PC-9 (cell line): ENCODE results near the gene PARK7. TPM values are rescaled to one million over a fixed set of nuclear protein-coding genes. Genes with fewer than 3 reads are reported as not detected.

Experiments used
- BruUV-seq: library from RNA; stranded (reverse); fragments of 400-500 nt; replicated peaks from 2 replicates; lab custom pipeline; 2021; lab: Mats Ljungman, UMichigan
- CTCF ChIA-PET: fragments of 300-600 bp; sonication (Branson Sonifier 250); formaldehyde crosslinking; loops from one replicate; lab custom pipeline; 2022; ENCODE audit warnings: antibody characterized with exemption; lab: Charles Lee
- POLR2A ChIA-PET: fragments of 300-600 bp; sonication (Branson Sonifier 250); formaldehyde crosslinking; loops from one replicate; lab custom pipeline; 2022; ENCODE audit warnings: antibody characterized with exemption; ENCODE audit not compliant: unreplicated experiment; lab: Charles Lee
- DNase-seq, 2 experiments: peaks; one replicate each; pipeline versions ENCODE4 v3.0.0 to v3.0.0-alpha.2; 2015 to 2022; ENCODE audit warnings: mixed read lengths in 1 of 2
- H2AFZ ChIP-seq: fragments of 200-600 bp; sonication (generic); 2 replicates; pipeline ENCODE4 v1.8.1; 2017; ENCODE audit warnings: antibody characterized with exemption
- H3F3A ChIP-seq: fragments of 200-600 bp; sonication (generic); 2 replicates; pipeline ENCODE4 v1.8.1; 2017; ENCODE audit warnings: antibody characterized with exemption, mild to moderate bottlenecking, low read depth; ENCODE audit not compliant: insufficient read depth
- H3K27ac ChIP-seq: fragments of 200-600 bp; sonication (generic); 2 replicates; pipeline ENCODE4 v1.6.1; 2016; ENCODE audit warnings: mixed run types
- H3K27me3 ChIP-seq: fragments of 200-600 bp; sonication (generic); 2 replicates; pipeline ENCODE4 v1.6.1; 2016; ENCODE audit warnings: low read depth, mixed run types; ENCODE audit not compliant: insufficient read depth
- H3K36me3 ChIP-seq: fragments of 200-600 bp; sonication (generic); 2 replicates; pipeline ENCODE4 v1.6.1; 2016; ENCODE audit warnings: low read depth, mixed run types
- H3K4me1 ChIP-seq: fragments of 200-600 bp; sonication (generic); replicated peaks from 2 replicates; pipeline ENCODE4 v1.6.1; 2016; ENCODE audit warnings: mixed run types; ENCODE audit not compliant: insufficient read depth
- H3K4me2 ChIP-seq: fragments of 200-600 bp; sonication (generic); 2 replicates; pipeline ENCODE4 v1.6.1; 2017; ENCODE audit warnings: mixed run types
- H3K4me3 ChIP-seq: fragments of 200-600 bp; sonication (generic); 2 replicates; pipeline ENCODE4 v1.6.1; 2016; ENCODE audit warnings: mixed run types
- H3K79me2 ChIP-seq: fragments of 200-600 bp; sonication (generic); 2 replicates; pipeline ENCODE4 v1.6.1; 2017; ENCODE audit warnings: low read depth, mixed run types
- H3K9me2 ChIP-seq: fragments of 200-600 bp; sonication (generic); 2 replicates; pipeline ENCODE4 v1.8.1; 2017; ENCODE audit warnings: mild to moderate bottlenecking; ENCODE audit not compliant: insufficient read depth
- H3K9me3 ChIP-seq: fragments of 200-600 bp; sonication (generic); 2 replicates; pipeline ENCODE4 v1.8.1; 2016; ENCODE audit warnings: low read depth; ENCODE audit not compliant: insufficient read depth
- H4K20me1 ChIP-seq: fragments of 200-600 bp; sonication (generic); 2 replicates; pipeline ENCODE4 v1.8.1; 2017; ENCODE audit not compliant: insufficient read depth
- EZH2 ChIP-seq: fragments of 200-600 bp; sonication (generic); IDR thresholded peaks from 2 replicates; pipeline ENCODE4 v1.8.0; 2017; ENCODE audit warnings: antibody characterized with exemption, low read depth
- intact Hi-C: fragments of 100-400 bp; cut with micrococcal nuclease; formaldehyde crosslinking; loops from one replicate; pipeline ENCODE4 v1.10.0; 2022; ENCODE audit not compliant: unreplicated experiment
- total RNA-seq: library from RNA; stranded (reverse); gene quantifications from 2 replicates; pipeline ENCODE4 v1.2.3, GENCODE V29; 2021
- TF ChIP-seq, protein P1 (sequence below): fragments of 200-600 bp; sonication (generic); conservative IDR thresholded peaks from 2 replicates; pipeline ENCODE4 v1.6.1; 2017; ENCODE audit warnings: mixed run types, antibody characterized with exemption, mild to moderate bottlenecking, moderate library complexity

Gene PARK7
- total RNA-seq, 1 experiment from 2014 or later, result 291 TPM

DNA sequence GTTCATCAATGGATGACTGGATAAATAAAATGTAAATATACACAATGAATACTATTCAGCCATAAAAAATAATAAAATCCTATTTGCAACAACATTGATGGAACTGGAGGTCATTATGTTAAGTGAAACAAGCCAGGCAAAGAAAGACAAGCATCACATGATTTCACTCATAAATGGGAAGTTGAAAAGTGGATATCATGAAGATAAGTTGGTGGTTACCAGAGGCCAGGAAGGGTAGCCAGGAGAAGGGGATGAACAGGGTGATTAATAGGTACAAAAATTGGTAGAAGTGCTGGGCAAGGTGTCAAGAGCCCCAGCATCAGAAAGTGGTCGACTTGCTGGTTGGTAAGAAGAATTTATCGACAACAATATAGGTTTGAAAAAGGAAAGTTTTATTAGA, 1.3 kb upstream of the PARK7 start:
- DNase-seq, result no peak
- TF ChIP-seq, protein P1, sequence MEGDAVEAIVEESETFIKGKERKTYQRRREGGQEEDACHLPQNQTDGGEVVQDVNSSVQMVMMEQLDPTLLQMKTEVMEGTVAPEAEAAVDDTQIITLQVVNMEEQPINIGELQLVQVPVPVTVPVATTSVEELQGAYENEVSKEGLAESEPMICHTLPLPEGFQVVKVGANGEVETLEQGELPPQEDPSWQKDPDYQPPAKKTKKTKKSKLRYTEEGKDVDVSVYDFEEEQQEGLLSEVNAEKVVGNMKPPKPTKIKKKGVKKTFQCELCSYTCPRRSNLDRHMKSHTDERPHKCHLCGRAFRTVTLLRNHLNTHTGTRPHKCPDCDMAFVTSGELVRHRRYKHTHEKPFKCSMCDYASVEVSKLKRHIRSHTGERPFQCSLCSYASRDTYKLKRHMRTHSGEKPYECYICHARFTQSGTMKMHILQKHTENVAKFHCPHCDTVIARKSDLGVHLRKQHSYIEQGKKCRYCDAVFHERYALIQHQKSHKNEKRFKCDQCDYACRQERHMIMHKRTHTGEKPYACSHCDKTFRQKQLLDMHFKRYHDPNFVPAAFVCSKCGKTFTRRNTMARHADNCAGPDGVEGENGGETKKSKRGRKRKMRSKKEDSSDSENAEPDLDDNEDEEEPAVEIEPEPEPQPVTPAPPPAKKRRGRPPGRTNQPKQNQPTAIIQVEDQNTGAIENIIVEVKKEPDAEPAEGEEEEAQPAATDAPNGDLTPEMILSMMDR, result no peak
- TF ChIP-seq EZH2, result no peak
- no TSS peak for BruUV-seq
- Histone ChIP-seq H3K9me3 (no peaks in the 10 kb centered on the region), H3K9me2 (no peaks in the 10 kb centered on the region), H3F3A (peaks cover 25% of the 10 kb centered on the region), H3K4me3 (peak overlapping the region; percentile 96), H3K27me3 (no peaks in the 10 kb centered on the region), H3K36me3 (0 out of 2 replicates have a peak, but pooled peaks cover 13% of the 10 kb centered on the region), H3K79me2 (peaks cover 47% of the 10 kb centered on the region), H4K20me1 (no peaks in the 10 kb centered on the region), H3K27ac (peak overlapping the region; percentile 70), H2AFZ (no peak overlapping the region), H3K4me1 (peaks cover 15% of the 10 kb centered on the region), H3K4me2 (peak overlapping the region; percentile 100)
- intact Hi-C loops, result loop anchor here (5.0 to 10.0 kb wide), 2 partner anchors 293 to 1025 kb away; no protein-coding TSS in a partner anchor
- POLR2A ChIA-PET, result no interaction called here
- CTCF ChIA-PET, result interaction anchor here (0.5 to 0.6 kb wide), 2 partner anchors 15 to 56 kb away, joined by 4 read pairs; no protein-coding TSS in a partner anchor

DNA sequence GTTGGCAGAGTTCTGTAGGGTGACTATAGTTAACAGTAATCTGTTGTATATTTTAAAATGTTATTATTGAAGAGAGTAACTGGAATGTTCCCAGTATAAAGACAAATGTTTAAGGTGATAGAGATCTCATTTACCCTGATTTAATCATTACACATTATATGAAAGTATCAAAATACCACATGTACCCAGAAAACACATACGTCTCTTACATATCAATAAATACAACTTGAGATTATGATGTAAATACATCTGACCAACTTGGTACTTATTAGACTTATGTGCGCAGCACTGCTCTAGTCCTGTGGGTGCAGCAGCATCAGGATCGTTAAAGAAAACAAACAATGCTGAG, 670 bp upstream of the PARK7 start:
- no peaks in the 10 kb centered on the region for H3K27me3 ChIP-seq
- ChIA-PET POLR2A (interaction anchor here (0.5 to 0.6 kb wide), 3 partner anchors 113 to 595 kb away, joined by 4 to 6 read pairs (median 4); no protein-coding TSS in a partner anchor), CTCF (no interaction called here)
- H3K27ac ChIP-seq, result peak overlapping the region; percentile 70
- TF ChIP-seq, protein P1, result no peak
- TSS peak; percentile 94 for BruUV-seq
- H3K4me3 ChIP-seq, result peak overlapping the region; percentile 96
- no peaks in the 10 kb centered on the region for H4K20me1 ChIP-seq
- H3K9me2 ChIP-seq, result no peaks in the 10 kb centered on the region
- no peaks in the 10 kb centered on the region for H3K9me3 ChIP-seq
- H3K79me2 ChIP-seq, result peaks cover 48% of the 10 kb centered on the region
- H3F3A ChIP-seq, result peaks cover 18% of the 10 kb centered on the region; the same call in 1 of the 2 replicates
- intact Hi-C loops, result loop anchor here (1.0 to 10.0 kb wide), 3 partner anchors 178 to 1024 kb away; no protein-coding TSS in a partner anchor
- peaks cover 15% of the 10 kb centered on the region for H3K4me1 ChIP-seq
- no peak for DNase-seq
- H2AFZ ChIP-seq, result peak overlapping the region; percentile 94
- peak overlapping the region; percentile 100 for H3K4me2 ChIP-seq
- 0 out of 2 replicates have a peak, but pooled peaks cover 13% of the 10 kb centered on the region for H3K36me3 ChIP-seq

DNA sequence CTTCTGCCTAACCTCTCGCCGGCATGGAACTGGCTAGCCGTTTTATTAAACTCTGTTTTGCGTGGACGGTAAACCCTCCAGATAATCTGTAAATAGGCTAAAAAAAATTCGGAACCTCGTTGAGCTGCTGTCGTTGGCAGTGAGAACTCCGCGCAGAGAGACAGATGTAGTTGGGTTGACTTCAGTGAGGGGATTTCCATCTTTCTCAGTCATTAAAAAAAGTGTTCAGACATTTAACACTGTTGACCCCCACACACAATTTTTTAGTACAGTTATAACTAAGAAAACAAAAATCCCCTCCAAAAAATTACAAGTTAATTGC, 464 bp downstream of the PARK7 start:
- H3K4me1 ChIP-seq, result peaks cover 15% of the 10 kb centered on the region
- peak overlapping the region; percentile 92 for H3K4me2 ChIP-seq
- H3K27ac ChIP-seq, result peak overlapping the region; percentile 52
- BruUV-seq, result TSS peak; percentile 62
- H3K27me3 ChIP-seq, result no peaks in the 10 kb centered on the region
- intact Hi-C loops, result loop anchor here (5.0 to 10.0 kb wide), 2 partner anchors 295 to 1023 kb away; no protein-coding TSS in a partner anchor
- peak overlapping the region; percentile 96 for H3K4me3 ChIP-seq
- no peaks in the 10 kb centered on the region for H3K9me2 ChIP-seq
- no peak for DNase-seq
- H3K79me2 ChIP-seq, result peaks cover 50% of the 10 kb centered on the region
- peak overlapping the region; percentile 77 for H2AFZ ChIP-seq
- no peaks in the 10 kb centered on the region for H3K9me3 ChIP-seq
- H4K20me1 ChIP-seq, result no peaks in the 10 kb centered on the region
- peaks cover 14% of the 10 kb centered on the region; the same call in 1 of the 2 replicates for H3K36me3 ChIP-seq
- peaks cover 11% of the 10 kb centered on the region; the same call in 1 of the 2 replicates for H3F3A ChIP-seq
- CTCF ChIA-PET, result interaction anchor here (1.1 kb wide), 1 partner anchor 49 kb away, joined by 3 read pairs; no protein-coding TSS in a partner anchor
- TF ChIP-seq, protein P1, result no peak
- TF ChIP-seq EZH2, result no peak
- POLR2A ChIA-PET, result interaction anchor here (0.6 kb wide), 2 partner anchors 13 to 66 kb away, joined by 6 read pairs; no protein-coding TSS in a partner anchor
